Caco-2 (cell line): ENCODE measurements around the gene OR5M11. TPM values are rescaled to one million over a fixed set of nuclear protein-coding genes. Genes with fewer than 3 reads are reported as not detected.

ENCODE experiments used
- BruUV-seq: library from RNA; stranded (reverse); fragments of 400-500 nt; replicated peaks from 2 replicates; lab custom pipeline; 2021; lab: Mats Ljungman, UMichigan
- CTCF ChIA-PET: fragments of 300-600 bp; sonication (Branson Sonifier 250); formaldehyde crosslinking; loops from one replicate; lab custom pipeline; 2022; ENCODE audit warnings: antibody characterized with exemption; lab: Charles Lee
- POLR2A ChIA-PET: fragments of 300-600 bp; sonication (Branson Sonifier 250); formaldehyde crosslinking; loops from one replicate; lab custom pipeline; 2022; ENCODE audit warnings: antibody characterized with exemption; lab: Charles Lee
- DNase-seq, 2 experiments: peaks; one replicate each; pipeline versions ENCODE4 v3.0.0 to v3.0.0-alpha.2; 2020 to 2022
- H3K27me3 ChIP-seq: replicated peaks from 2 replicates; pipeline ENCODE4 v1.6.0; 2011; ENCODE audit warnings: low read length; ENCODE audit not compliant: control insufficient read depth, insufficient read depth
- H3K36me3 ChIP-seq: 2 replicates; pipeline ENCODE4 v1.5.1; 2011; ENCODE audit warnings: low read length; ENCODE audit not compliant: control insufficient read depth, insufficient read depth
- H3K4me1 ChIP-seq: fragments of 250-450 bp; sonication (Bioruptor Pico); 2 replicates; pipeline ENCODE4 v1.5.1; 2020; ENCODE audit warnings: mild to moderate bottlenecking
- H3K4me3 ChIP-seq: 2 replicates; pipeline ENCODE4 v1.5.1; 2011; ENCODE audit warnings: low read depth, mild to moderate bottlenecking, control low read depth, low read length
- H3K9me3 ChIP-seq: fragments of 250-450 bp; sonication (Bioruptor Pico); 2 replicates; pipeline ENCODE4 v1.5.1; 2020; ENCODE audit warnings: mild to moderate bottlenecking, moderate library complexity
- H3K27ac Mint-ChIP-seq: one replicate; pipeline ENCODE4 v1.8.0; 2022; ENCODE audit warnings: mixed read lengths; ENCODE audit not compliant: unreplicated experiment
- H3K27me3 Mint-ChIP-seq: one replicate; pipeline ENCODE4 v1.8.0; 2022; ENCODE audit warnings: mixed read lengths; ENCODE audit not compliant: insufficient read depth, unreplicated experiment
- H3K36me3 Mint-ChIP-seq: one replicate; pipeline ENCODE4 v1.8.0; 2022; ENCODE audit warnings: mild to moderate bottlenecking, mixed read lengths; ENCODE audit not compliant: insufficient read depth, unreplicated experiment
- H3K4me1 Mint-ChIP-seq: one replicate; pipeline ENCODE4 v1.8.0; 2022; ENCODE audit warnings: low read depth, mixed read lengths; ENCODE audit not compliant: unreplicated experiment
- H3K4me3 Mint-ChIP-seq: one replicate; pipeline ENCODE4 v1.8.0; 2022; ENCODE audit warnings: mild to moderate bottlenecking, moderate library complexity, mixed read lengths; ENCODE audit not compliant: unreplicated experiment
- H3K9me3 Mint-ChIP-seq: one replicate; pipeline ENCODE4 v1.8.0; 2022; ENCODE audit warnings: mixed read lengths; ENCODE audit not compliant: unreplicated experiment
- CTCF ChIP-seq, 2 experiments: fragments of 200-600 bp in 1 of 2; IDR thresholded peaks; 1 replicate in 1 of 2; 2 replicates in 1 of 2; pipeline versions ENCODE4 v1.5.1 to v1.8.0; 2011 to 2022; ENCODE audit warnings: antibody characterized with exemption in 1 of 2, control low read depth in 1 of 2, inconsistent platforms in 1 of 2, low read depth in 1 of 2, low read length in 1 of 2, mild to moderate bottlenecking in 1 of 2, moderate library complexity in 1 of 2; ENCODE audit not compliant: insufficient read depth in 1 of 2, severe bottlenecking in 1 of 2, unreplicated experiment in 1 of 2
- intact Hi-C: fragments of 100-400 bp; cut with micrococcal nuclease; formaldehyde crosslinking; loops from one replicate; pipeline ENCODE4 v1.10.0; 2022; ENCODE audit not compliant: unreplicated experiment
- total RNA-seq: library from RNA; stranded (reverse); gene quantifications from 2 replicates; pipeline ENCODE4 v1.2.3, GENCODE V29; 2022

OR5M11 gene
- total RNA-seq, 1 experiment from 2014 or later, result not detected

- H3K4me1 Mint-ChIP-seq, result no peaks in the 10 kb centered on the region
- no peak overlapping the region for H3K4me3 Mint-ChIP-seq
- H3K36me3 Mint-ChIP-seq, result no peaks in the 10 kb centered on the region
- H3K4me1 ChIP-seq, result no peaks in the 10 kb centered on the region
- TF ChIP-seq CTCF (IDR thresholded peaks at IDR 0.05; ENCODE audit: insufficient read depth in 1 of 2, low read depth in 1 of 2, low read length in 1 of 2, severe bottlenecking in 1 of 2, unreplicated experiment in 1 of 2), result peak; percentile 43 to 51
- H3K9me3 Mint-ChIP-seq, result no peaks in the 10 kb centered on the region
- no peaks in the 10 kb centered on the region for H3K27me3 ChIP-seq
- H3K36me3 ChIP-seq, result no peaks in the 10 kb centered on the region
- H3K9me3 ChIP-seq, result no peaks in the 10 kb centered on the region
- intact Hi-C loops, result loop anchor here (10.0 kb wide), 1 partner anchor 183 kb away; no protein-coding TSS in a partner anchor
- DNase-seq, result peak in 1 of 2 experiments; percentile 28
- H3K4me3 ChIP-seq, result no peak overlapping the region
- no TSS peak for BruUV-seq
- no peak overlapping the region for H3K27ac Mint-ChIP-seq
- POLR2A ChIA-PET, result no interaction called here
- H3K27me3 Mint-ChIP-seq, result no peaks in the 10 kb centered on the region
- CTCF ChIA-PET, result no interaction called here
These were observed 21.0 kb downstream of the OR5M11 start for GRCh38 chr11:56522008-56522407.

- no TSS peak for BruUV-seq
- Mint-ChIP-seq H3K27ac (no peak overlapping the region), H3K9me3 (no peaks in the 10 kb centered on the region), H3K4me1 (no peaks in the 10 kb centered on the region), H3K27me3 (peaks cover 10% of the 10 kb centered on the region), H3K36me3 (no peaks in the 10 kb centered on the region), H3K4me3 (no peak overlapping the region)
- Histone ChIP-seq H3K9me3 (no peaks in the 10 kb centered on the region; the same call in 1 of the 2 replicates), H3K36me3 (no peaks in the 10 kb centered on the region), H3K4me3 (no peak overlapping the region), H3K27me3 (no peaks in the 10 kb centered on the region), H3K4me1 (no peaks in the 10 kb centered on the region)
- no peak for DNase-seq
- POLR2A ChIA-PET, result no interaction called here
- intact Hi-C loops, result no loop called here
- CTCF ChIA-PET, result no interaction called here
- no peak for TF ChIP-seq CTCF (IDR thresholded peaks at IDR 0.05; ENCODE audit: insufficient read depth in 1 of 2, low read depth in 1 of 2, low read length in 1 of 2, severe bottlenecking in 1 of 2, unreplicated experiment in 1 of 2)
These were observed 29.8 kb downstream of the OR5M11 start for GRCh38 chr11:56513280-56513679.

- no peak for DNase-seq
- no peaks in the 10 kb centered on the region for H3K36me3 ChIP-seq
- Mint-ChIP-seq H3K27me3 (peaks cover 12% of the 10 kb centered on the region), H3K4me3 (no peak overlapping the region), H3K4me1 (no peaks in the 10 kb centered on the region), H3K9me3 (no peaks in the 10 kb centered on the region), H3K27ac (no peak overlapping the region), H3K36me3 (no peaks in the 10 kb centered on the region)
- CTCF ChIA-PET, result no interaction called here
- TF ChIP-seq CTCF (IDR thresholded peaks at IDR 0.05; ENCODE audit: insufficient read depth in 1 of 2, low read depth in 1 of 2, low read length in 1 of 2, severe bottlenecking in 1 of 2, unreplicated experiment in 1 of 2), result no peak
- BruUV-seq, result no TSS peak
- POLR2A ChIA-PET, result no interaction called here
- intact Hi-C loops, result no loop called here
- H3K4me1 ChIP-seq, result no peaks in the 10 kb centered on the region
- no peaks in the 10 kb centered on the region for H3K27me3 ChIP-seq
- no peak overlapping the region for H3K4me3 ChIP-seq
- H3K9me3 ChIP-seq, result no peaks in the 10 kb centered on the region; the same call in 1 of the 2 replicates
These were observed 33.6 kb downstream of the OR5M11 start for GRCh38 chr11:56509439-56509838.
